HL-60 (cell line): ENCODE results near the gene PHF21B.

Source experiments
- DNase-seq, 2 experiments: peaks; one replicate each; pipeline ENCODE4 v3.0.0-alpha.2; 2010 to 2020; ENCODE audit warnings: low read depth in 1 of 2, low spot score in 1 of 2
- H3K27ac ChIP-seq: fragments of 250-450 bp; sonication (Bioruptor Pico); replicated peaks from 2 replicates; pipeline ENCODE4 v1.5.1; 2020; ENCODE audit warnings: mild to moderate bottlenecking, moderate library complexity
- H3K27me3 ChIP-seq: fragments of 250-450 bp; sonication (Bioruptor Pico); 2 replicates; pipeline ENCODE4 v1.5.1; 2021; ENCODE audit warnings: mild to moderate bottlenecking, moderate library complexity; ENCODE audit not compliant: insufficient read depth, poor library complexity, severe bottlenecking
- H3K4me3 ChIP-seq: replicated peaks from 2 replicates; pipeline ENCODE4 v1.5.1; 2011; ENCODE audit warnings: mild to moderate bottlenecking, control low read depth, low read length; ENCODE audit not compliant: insufficient read depth
- CTCF ChIP-seq: IDR thresholded peaks from one replicate; pipeline ENCODE4 v1.5.1; 2011; ENCODE audit warnings: low read length, control low read depth, inconsistent platforms; ENCODE audit not compliant: insufficient read depth
- GABPA ChIP-seq: IDR thresholded peaks from 2 replicates; pipeline ENCODE4 v1.6.1; 2012; ENCODE audit warnings: low read depth
- POLR2AphosphoS5 ChIP-seq: IDR thresholded peaks from 2 replicates; pipeline ENCODE4 v1.6.1; 2012; ENCODE audit warnings: low read depth
- REST ChIP-seq: IDR thresholded peaks from 2 replicates; pipeline ENCODE4 v1.6.1; 2012; ENCODE audit warnings: low read depth; ENCODE audit not compliant: insufficient replicate concordance
- SPI1 ChIP-seq: IDR thresholded peaks from 2 replicates; pipeline ENCODE4 v1.6.1; 2012; ENCODE audit warnings: low read depth, mild to moderate bottlenecking, borderline replicate concordance

The PHF21B gene

GRCh38 chr22:44839721-44840120, 170.1 kb downstream of the PHF21B start:
- no peak for DNase-seq
- Histone ChIP-seq H3K27me3 (no peaks in the 10 kb centered on the region), H3K27ac (no peak overlapping the region), H3K4me3 (no peak overlapping the region)
- no peak for TF ChIP-seq POLR2AphosphoS5
- TF ChIP-seq GABPA = no peak
- no peak for TF ChIP-seq CTCF
- TF ChIP-seq SPI1 = no peak

GRCh38 chr22:44839061-44839460, 170.7 kb downstream of the PHF21B start:
- no peak overlapping the region for H3K27ac ChIP-seq
- TF ChIP-seq POLR2AphosphoS5 (no peak), GABPA (no peak), REST (no peak), SPI1 (no peak), CTCF (no peak)
- H3K4me3 ChIP-seq = no peak overlapping the region
- H3K27me3 ChIP-seq = no peaks in the 10 kb centered on the region
- DNase-seq = no peak

GRCh38 chr22:44838316-44839016, 171.3 kb downstream of the PHF21B start:
- Histone ChIP-seq H3K4me3 (no peak overlapping the region), H3K27ac (no peak overlapping the region), H3K27me3 (no peaks in the 10 kb centered on the region)
- TF ChIP-seq SPI1 (no peak), REST (no peak), GABPA (no peak), POLR2AphosphoS5 (no peak), CTCF (no peak)
- no peak for DNase-seq

GRCh38 chr22:44837481-44837880, 172.3 kb downstream of the PHF21B start:
- H3K27me3 ChIP-seq = no peaks in the 10 kb centered on the region

More at GRCh38 chr22:44837481-44837880, 172.3 kb downstream of the PHF21B start:
- no peak for TF ChIP-seq REST
- TF ChIP-seq SPI1 = no peak
- no peak for TF ChIP-seq GABPA
- TF ChIP-seq CTCF = no peak
- no peak for TF ChIP-seq POLR2AphosphoS5
- Histone ChIP-seq H3K4me3 (no peak overlapping the region), H3K27ac (no peak overlapping the region)
- DNase-seq = no peak
